Brain microvascular endothelial cell (primary cell): ENCODE results near the gene MFN2.

ENCODE experiments used
- DNase-seq: peaks from one replicate; pipeline ENCODE4 v3.0.0-alpha.2; 2020
- H3K27ac ChIP-seq: fragments of 250-450 bp; sonication (Bioruptor Pico); 2 replicates; pipeline ENCODE4 v1.5.1; 2020; ENCODE audit warnings: mild to moderate bottlenecking, moderate library complexity
- H3K27me3 ChIP-seq: fragments of 250-450 bp; sonication (Bioruptor Pico); replicated peaks from 2 replicates; pipeline ENCODE4 v1.5.1; 2020; ENCODE audit warnings: mild to moderate bottlenecking
- H3K36me3 ChIP-seq: fragments of 250-450 bp; sonication (Bioruptor Pico); replicated peaks from 2 replicates; pipeline ENCODE4 v1.5.1; 2020; ENCODE audit warnings: mild to moderate bottlenecking
- H3K4me3 ChIP-seq: 2 replicates; pipeline ENCODE4 v1.5.1; 2011; ENCODE audit warnings: low read depth, mild to moderate bottlenecking, control low read depth, low read length, moderate library complexity
- in situ Hi-C: cut with HindIII; loops from 2 replicates; pipeline ENCODE4 v1.10.0; 2017; ENCODE audit warnings: low sequenced_read_pairs, low pct_ligation_motif_present
- TF ChIP-seq, protein P1 (sequence below): IDR thresholded peaks from 2 replicates; pipeline ENCODE4 v1.5.1; 2011; ENCODE audit warnings: low read depth, mild to moderate bottlenecking, moderate library complexity, low read length, control low read depth, inconsistent platforms; ENCODE audit errors: missing control alignments

The MFN2 gene

DNA sequence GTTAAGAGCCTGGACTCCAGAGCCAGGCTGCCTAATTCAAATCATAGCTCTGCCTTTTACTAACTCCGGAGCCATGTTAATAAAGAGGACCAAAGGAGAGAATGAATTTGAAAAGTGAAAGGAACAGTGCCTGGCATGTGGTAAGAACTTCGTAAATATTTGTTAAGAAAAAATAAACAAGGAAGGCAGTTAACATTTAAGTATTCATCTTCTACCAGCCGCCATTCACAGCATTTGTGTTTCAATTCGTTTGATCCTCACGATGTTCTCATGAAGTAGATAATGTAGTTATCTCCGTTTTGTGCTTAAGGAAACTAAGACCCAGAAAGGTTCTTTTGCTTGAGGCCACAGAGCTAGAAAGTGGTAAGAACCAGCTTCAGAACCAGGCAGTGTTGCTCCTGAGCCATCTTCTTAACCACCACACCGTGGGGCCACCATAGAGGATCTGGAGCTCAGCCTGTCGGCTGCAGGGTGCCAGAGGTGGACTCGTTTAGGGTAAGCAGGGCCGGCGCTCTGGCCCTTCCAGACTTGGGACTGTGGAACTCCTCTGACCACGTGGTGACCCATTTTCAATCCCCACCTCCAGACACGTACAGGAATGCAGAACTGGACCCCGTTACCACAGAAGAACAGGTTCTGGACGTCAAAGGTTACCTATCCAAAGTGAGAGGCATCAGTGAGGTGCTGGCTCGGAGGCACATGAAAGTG, 11.9 kb downstream of the MFN2 start:
- TF ChIP-seq, protein P1, sequence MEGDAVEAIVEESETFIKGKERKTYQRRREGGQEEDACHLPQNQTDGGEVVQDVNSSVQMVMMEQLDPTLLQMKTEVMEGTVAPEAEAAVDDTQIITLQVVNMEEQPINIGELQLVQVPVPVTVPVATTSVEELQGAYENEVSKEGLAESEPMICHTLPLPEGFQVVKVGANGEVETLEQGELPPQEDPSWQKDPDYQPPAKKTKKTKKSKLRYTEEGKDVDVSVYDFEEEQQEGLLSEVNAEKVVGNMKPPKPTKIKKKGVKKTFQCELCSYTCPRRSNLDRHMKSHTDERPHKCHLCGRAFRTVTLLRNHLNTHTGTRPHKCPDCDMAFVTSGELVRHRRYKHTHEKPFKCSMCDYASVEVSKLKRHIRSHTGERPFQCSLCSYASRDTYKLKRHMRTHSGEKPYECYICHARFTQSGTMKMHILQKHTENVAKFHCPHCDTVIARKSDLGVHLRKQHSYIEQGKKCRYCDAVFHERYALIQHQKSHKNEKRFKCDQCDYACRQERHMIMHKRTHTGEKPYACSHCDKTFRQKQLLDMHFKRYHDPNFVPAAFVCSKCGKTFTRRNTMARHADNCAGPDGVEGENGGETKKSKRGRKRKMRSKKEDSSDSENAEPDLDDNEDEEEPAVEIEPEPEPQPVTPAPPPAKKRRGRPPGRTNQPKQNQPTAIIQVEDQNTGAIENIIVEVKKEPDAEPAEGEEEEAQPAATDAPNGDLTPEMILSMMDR = no peak
- DNase-seq = no peak
- in situ Hi-C loops = no loop called here
- Histone ChIP-seq H3K36me3 (peaks cover 52% of the 10 kb centered on the region), H3K27ac (no peak overlapping the region), H3K4me3 (no peak overlapping the region), H3K27me3 (no peaks in the 10 kb centered on the region)

DNA sequence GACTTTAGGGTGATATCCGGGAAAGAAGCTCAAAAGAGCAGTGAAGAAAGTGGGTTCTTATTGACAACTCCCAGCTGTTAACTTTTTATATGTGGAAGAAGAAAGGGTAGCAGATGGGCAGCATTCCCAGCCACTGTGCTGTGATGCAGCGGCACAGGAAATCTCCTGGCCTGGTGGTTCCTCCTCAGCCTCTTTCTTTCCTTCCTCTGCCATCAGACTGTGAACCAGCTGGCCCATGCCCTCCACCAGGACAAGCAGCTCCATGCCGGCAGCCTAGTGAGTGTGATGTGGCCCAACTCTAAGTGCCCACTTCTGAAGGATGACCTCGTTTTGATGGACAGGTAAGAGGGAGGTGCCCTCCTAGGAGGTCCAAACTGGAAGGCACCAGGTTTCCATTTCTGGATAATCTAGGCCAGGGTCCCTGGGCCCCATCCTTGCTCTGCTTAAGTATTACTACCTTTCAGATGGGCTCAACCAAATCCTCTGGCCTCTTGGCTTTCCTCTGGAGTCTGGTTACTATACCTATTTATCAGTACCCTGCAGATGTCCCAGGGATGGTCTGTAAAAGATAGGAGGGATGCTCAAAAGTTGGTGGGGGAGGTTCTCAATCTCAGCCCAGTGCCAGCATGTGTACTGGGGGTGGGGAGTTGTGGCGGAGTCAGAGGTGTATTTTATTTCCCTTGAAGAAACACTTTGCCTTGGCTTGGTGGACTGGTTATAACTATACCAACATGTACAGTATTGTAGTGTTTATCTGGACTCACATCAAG, 17.0 kb downstream of the MFN2 start:
- no peak overlapping the region for H3K27ac ChIP-seq
- H3K36me3 ChIP-seq = peaks cover 70% of the 10 kb centered on the region
- H3K27me3 ChIP-seq = no peaks in the 10 kb centered on the region
- in situ Hi-C loops = no loop called here
- DNase-seq = no peak
- TF ChIP-seq, protein P1 = no peak
- H3K4me3 ChIP-seq = no peak overlapping the region

DNA sequence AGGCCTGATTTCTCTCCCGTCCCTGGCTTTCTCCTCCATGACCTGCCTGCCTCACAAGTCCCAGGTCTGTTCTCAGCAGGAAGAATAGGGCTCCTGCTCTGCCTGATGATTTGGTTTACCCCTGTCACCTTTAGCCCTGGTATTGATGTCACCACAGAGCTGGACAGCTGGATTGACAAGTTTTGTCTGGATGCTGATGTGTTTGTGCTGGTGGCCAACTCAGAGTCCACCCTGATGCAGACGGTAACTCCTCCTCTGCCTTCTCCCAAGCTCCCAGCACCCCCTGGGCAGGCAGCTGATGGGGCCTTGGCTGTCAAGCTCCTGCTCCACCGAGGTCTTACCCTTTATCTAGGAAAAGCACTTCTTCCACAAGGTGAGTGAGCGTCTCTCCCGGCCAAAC, 18.4 kb downstream of the MFN2 start:
- H3K36me3 ChIP-seq = peaks cover 79% of the 10 kb centered on the region
- H3K27me3 ChIP-seq = no peaks in the 10 kb centered on the region
- TF ChIP-seq, protein P1 = no peak
- in situ Hi-C loops = no loop called here
- no peak for DNase-seq
- H3K27ac ChIP-seq = no peak overlapping the region
- H3K4me3 ChIP-seq = no peak overlapping the region

DNA sequence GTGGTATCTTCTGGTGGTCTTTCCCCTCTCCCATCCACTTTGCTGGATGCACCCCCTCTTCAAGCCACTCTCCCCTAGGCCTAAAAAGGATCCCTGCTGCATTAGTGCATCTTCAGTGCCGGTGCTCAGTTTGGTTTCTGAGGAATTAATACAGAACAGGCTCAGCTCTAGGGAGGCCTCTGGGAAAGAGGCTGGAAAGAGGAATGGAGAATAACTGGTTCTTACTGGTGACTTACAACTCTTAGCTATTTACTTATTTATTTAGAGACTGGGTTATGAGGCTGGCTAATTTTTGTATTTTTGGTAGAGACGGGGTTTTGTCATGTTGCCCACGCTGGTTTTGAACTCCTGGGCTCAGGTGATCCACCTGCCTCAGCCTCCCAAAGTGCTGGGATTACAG, 19.0 kb downstream of the MFN2 start:
- no peak overlapping the region for H3K27ac ChIP-seq
- no peak overlapping the region for H3K4me3 ChIP-seq
- H3K27me3 ChIP-seq = no peaks in the 10 kb centered on the region
- in situ Hi-C loops = no loop called here
- peaks cover 80% of the 10 kb centered on the region for H3K36me3 ChIP-seq
- DNase-seq = no peak
- TF ChIP-seq, protein P1 = no peak

DNA sequence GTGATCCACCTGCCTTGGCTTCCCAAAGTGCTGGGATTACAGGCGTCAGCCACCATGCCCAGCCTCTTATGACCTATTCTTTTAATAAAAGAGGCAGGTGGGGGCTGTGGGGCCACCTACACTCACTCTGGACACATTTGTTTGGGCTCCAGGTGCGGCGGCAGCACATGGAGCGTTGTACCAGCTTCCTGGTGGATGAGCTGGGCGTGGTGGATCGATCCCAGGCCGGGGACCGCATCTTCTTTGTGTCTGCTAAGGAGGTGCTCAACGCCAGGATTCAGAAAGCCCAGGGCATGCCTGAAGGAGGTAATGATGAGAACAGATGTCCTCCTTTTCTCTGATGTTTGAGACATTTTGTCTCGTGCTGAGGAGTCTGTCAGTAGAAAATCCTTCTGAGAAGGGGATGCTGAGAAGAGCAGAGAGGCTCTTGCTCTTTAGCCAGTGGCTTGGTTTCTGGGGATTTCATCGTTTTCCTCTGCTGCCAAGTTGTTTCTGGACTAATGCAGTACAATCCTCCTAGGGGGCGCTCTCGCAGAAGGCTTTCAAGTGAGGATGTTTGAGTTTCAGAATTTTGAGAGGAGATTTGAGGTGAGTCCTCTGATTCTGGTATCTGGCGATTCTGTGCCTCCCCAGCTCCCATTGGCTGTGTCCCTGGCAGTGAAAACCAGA, 21.1 kb downstream of the MFN2 start:
- TF ChIP-seq, protein P1 = peak; percentile 70
- no peaks in the 10 kb centered on the region for H3K27me3 ChIP-seq
- no peak overlapping the region for H3K4me3 ChIP-seq
- in situ Hi-C loops = no loop called here
- DNase-seq = peak; percentile 37
- peaks cover 87% of the 10 kb centered on the region for H3K36me3 ChIP-seq
- no peak overlapping the region for H3K27ac ChIP-seq
